NCI-H1417 (cell line): ENCODE results near the gene ZNF787.
"Not testable (repeated sequence)": the region's sequence is repeated elsewhere in the genome, so short reads cannot be mapped to it uniquely, and the experiment has no call there.

Experiments used
- DNase-seq, 3 experiments: peaks; one replicate each; lab custom pipeline; 2025; lab: John Stamatoyannopoulos, UW

ZNF787 gene

GRCh38 chr19:56121180-56122167 lies at the start of gene ZNF787:
Gene ZNF787, minus strand, starts transcription at chr19:56121295. Its CDS starts 18,078 bp downstream, at chr19:56103217.
- DNase-seq = peak; percentile 96 to 99 (median 98)

GRCh38 chr19:56170261-56170660 lies 49.2 kb upstream of the ZNF787 start:
- peak in 2 of 3 experiments; percentile 8 to 46 for DNase-seq

GRCh38 chr19:56167064-56167578 lies 46.0 kb upstream of the ZNF787 start:
- no peak for DNase-seq

- no peak for DNase-seq
Observed at GRCh38 chr19:56163097-56163496, 42.0 kb upstream of the ZNF787 start.

GRCh38 chr19:56162258-56162657 lies 41.2 kb upstream of the ZNF787 start:
- DNase-seq = no peak

GRCh38 chr19:56161534-56161933 lies 40.4 kb upstream of the ZNF787 start:
- DNase-seq = no peak

- DNase-seq = no peak
Observed at GRCh38 chr19:56159622-56160271, 38.7 kb upstream of the ZNF787 start.

GRCh38 chr19:56159009-56159559 lies 38.0 kb upstream of the ZNF787 start:
- no peak for DNase-seq

- no peak for DNase-seq
Observed at GRCh38 chr19:56158170-56158757, 37.2 kb upstream of the ZNF787 start.

GRCh38 chr19:56156768-56157167 lies 35.7 kb upstream of the ZNF787 start:
- no peak for DNase-seq

- no peak for DNase-seq
Observed at GRCh38 chr19:56155124-56155687, 34.1 kb upstream of the ZNF787 start.

GRCh38 chr19:56153507-56153906 lies 32.4 kb upstream of the ZNF787 start:
- DNase-seq = no peak

GRCh38 chr19:56152644-56153043 lies 31.5 kb upstream of the ZNF787 start:
- no peak for DNase-seq

- no peak for DNase-seq
Observed at GRCh38 chr19:56150358-56150757, 29.3 kb upstream of the ZNF787 start.

GRCh38 chr19:56149656-56150038 lies 28.6 kb upstream of the ZNF787 start:
- no peak for DNase-seq

- not testable (repeated sequence) for DNase-seq
Observed at GRCh38 chr19:56148955-56149655, 28.0 kb upstream of the ZNF787 start.

GRCh38 chr19:56148096-56148495 lies 27.0 kb upstream of the ZNF787 start:
- DNase-seq = no peak

GRCh38 chr19:56147307-56147706 lies 26.2 kb upstream of the ZNF787 start:
- DNase-seq = no peak

GRCh38 chr19:56146904-56147303 lies 25.8 kb upstream of the ZNF787 start:
- DNase-seq = no peak

- no peak for DNase-seq
Observed at GRCh38 chr19:56145698-56146097, 24.6 kb upstream of the ZNF787 start.

GRCh38 chr19:56144831-56145230 lies 23.7 kb upstream of the ZNF787 start:
- DNase-seq = no peak
